Heart left ventricle (tissue), 13 donors: ENCODE results near the gene TOMM40L.

Source experiments
- CTCF ChIP-seq, 12 donors: fragments of 200-600 bp; sonication (generic) in 4 of 12; IDR thresholded peaks; one replicate each; pipeline versions ENCODE4 v1.5.0 to v1.8.0; 2018 to 2022; ENCODE audit warnings: antibody characterized with exemption in 12 of 12, mild to moderate bottlenecking in 5 of 12
- POLR2A ChIP-seq, 2 donors: fragments of 450-650 bp; IDR thresholded peaks; one replicate each; pipeline ENCODE4 v1.6.1; 2017; ENCODE audit warnings: antibody characterized with exemption in 2 of 2, mild to moderate bottlenecking in 2 of 2, moderate library complexity in 2 of 2
- donor health status: ischemic (EF 13 %, LVEDD 7.1; RV severe dilation, severe dysfunction).
- donor health status: DM: no; HTN: yes; CAD: no.
- donor health status: DM: no; HTN: no; CAD: no.
- donor health status: ischemic (EF 25% LVEDD 6.9; RV normal size, moderate dysfunction).
- donor health status: ischemic (EF 25% LVEDD 5.7; RV mildly dilated, moderate dysfunction).
- donor health status: ischemic (EF 35%, LVEDD 5.7; RV mildly dilated, moderate dysfunction).
- donor health status: nonischemic (EF 11% LVEDD 7.7; RV severe dilation, severe dysfunction).
- donor health status: DM: yes; HTN: yes; CAD: no.
- donor health status: PGD.
- donor health status: ischemic (EF 29% LVEDD 5.4; RV normal size, mild dysfunction).
- donor health status: nonischemic (EF 23%, LVEDD 6.1; RV moderate dilation, normal function).

- TF ChIP-seq CTCF (IDR thresholded peaks at IDR 0.05) (no peak), POLR2A (IDR thresholded peaks at IDR 0.05) (no peak)
Measured at GRCh38 chr1:161197560-161198193, 28.2 kb upstream of the TOMM40L start.
